T-cell (primary cell): ENCODE data around the gene EXOC3. TPM values are rescaled to one million over a fixed set of nuclear protein-coding genes. Genes with fewer than 3 reads are reported as not detected.
"Not testable (repeated sequence)": the region's sequence is repeated elsewhere in the genome, so short reads cannot be mapped to it uniquely, and the experiment has no call there.

Experiments
- ATAC-seq, 4 experiments: fragments of 200-7000 bp in 3 of 4; fragments of 150-1000 bp in 1 of 4; cut with Tn5 transposase; replicated peaks in 1 of 4; 1 replicate in 3 of 4; 2 replicates in 1 of 4; pipeline ENCODE4 v1.10.0; 2021; ENCODE audit warnings: moderate library complexity in 3 of 4, mild to moderate bottlenecking in 2 of 4, moderate number of reproducible peaks in 1 of 4
- CTCF ChIA-PET, 2 donors: fragments of 300-600 bp; sonication (Branson Sonifier 250); formaldehyde crosslinking; loops; one replicate each; lab custom pipeline; 2022; ENCODE audit warnings: antibody characterized with exemption in 2 of 2; lab: Charles Lee
- POLR2A ChIA-PET, 2 donors: fragments of 300-600 bp; sonication (Branson Sonifier 250); formaldehyde crosslinking; loops; one replicate each; lab custom pipeline; 2022; ENCODE audit warnings: antibody characterized with exemption in 2 of 2; lab: Charles Lee
- DNase-seq, 35 experiments: peaks; one replicate each; pipeline versions ENCODE4 v3.0.0 to v3.0.0-alpha.2; 2013 to 2023
- H3K27ac ChIP-seq: one replicate; pipeline ENCODE4 v1.5.1; 2013; ENCODE audit warnings: low read length
- H3K27me3 ChIP-seq, 2 experiments: replicated peaks in 1 of 2; 1 replicate in 1 of 2; 2 replicates in 1 of 2; pipeline versions ENCODE4 v1.6.1 to v1.7.0; 2013; ENCODE audit warnings: low read length in 1 of 2, mixed read lengths in 1 of 2; ENCODE audit not compliant: control insufficient read depth in 2 of 2, insufficient read depth in 2 of 2; ENCODE audit errors: extremely low read depth in 1 of 2
- H3K36me3 ChIP-seq, 2 donors: 1 replicate in 1 of 2; 2 replicates in 1 of 2; pipeline versions ENCODE4 v1.6.1 to v1.7.0; 2013; ENCODE audit warnings: low read length in 1 of 2; ENCODE audit not compliant: control insufficient read depth in 2 of 2, insufficient read depth in 1 of 2; ENCODE audit errors: extremely low read depth in 1 of 2
- H3K4me1 ChIP-seq, 2 experiments: 1 replicate in 1 of 2; 2 replicates in 1 of 2; pipeline versions ENCODE4 v1.6.1 to v1.7.0; 2013; ENCODE audit warnings: low read length in 2 of 2, mixed read lengths in 1 of 2; ENCODE audit not compliant: insufficient read depth in 2 of 2, control insufficient read depth in 1 of 2; ENCODE audit errors: extremely low read depth in 1 of 2
- H3K4me3 ChIP-seq, 2 donors: 1 replicate in 1 of 2; 2 replicates in 1 of 2; pipeline versions ENCODE4 v1.5.1 to v1.7.0; 2013; ENCODE audit warnings: mild to moderate bottlenecking in 2 of 2, low read length in 1 of 2, moderate library complexity in 1 of 2; ENCODE audit not compliant: control insufficient read depth in 1 of 2; ENCODE audit errors: extremely low read depth in 1 of 2
- H3K9me3 ChIP-seq: 2 replicates; pipeline ENCODE4 v1.7.0; 2013
- H3K27ac Mint-ChIP-seq, 2 donors: one replicate each; pipeline ENCODE4 v1.8.0; 2020 to 2021; ENCODE audit warnings: mild to moderate bottlenecking in 2 of 2, mixed read lengths in 2 of 2
- H3K27me3 Mint-ChIP-seq, 2 donors: one replicate each; pipeline ENCODE4 v1.8.0; 2021 to 2022; ENCODE audit warnings: mixed read lengths in 2 of 2
- H3K36me3 Mint-ChIP-seq: one replicate; pipeline ENCODE4 v1.8.0; 2021; ENCODE audit warnings: mixed read lengths
- H3K4me1 Mint-ChIP-seq, 3 donors: one replicate each; pipeline ENCODE4 v1.8.0; 2020 to 2022; ENCODE audit warnings: mixed read lengths in 3 of 3, mild to moderate bottlenecking in 1 of 3
- H3K4me3 Mint-ChIP-seq, 3 donors: one replicate each; pipeline ENCODE4 v1.8.0; 2020 to 2022; ENCODE audit warnings: mild to moderate bottlenecking in 3 of 3, mixed read lengths in 3 of 3, moderate library complexity in 3 of 3
- H3K9me3 Mint-ChIP-seq, 3 donors: one replicate each; pipeline ENCODE4 v1.8.0; 2020 to 2022; ENCODE audit warnings: mixed read lengths in 3 of 3
- WGBS: methylation state at CpG from one replicate; pipeline ENCODE4 v1.1.5; 2013; ENCODE audit warnings: missing lambda C conversion rate; ENCODE audit not compliant: insufficient coverage; 5-methylcytosine and 5-hydroxymethylcytosine counted together
- total RNA-seq, 35 experiments: library from RNA in 6 of 35; stranded (reverse) in 6 of 35; fragments of 120-200 nt in 1 of 35; gene quantifications; one replicate each; pipeline versions ENCODE4 v1.2.1 to v1.2.4 and lab custom pipeline; 2013 to 2026

EXOC3 gene
- total RNA-seq, 5 donors from 2014 or later (not counting 1 experiment from before 2014, with no cell fraction given) = 81.6 to 99.8 (median 84.2) TPM

GRCh38 chr5:501831-502184 is 58.8 kb downstream of the EXOC3 start:
- Histone ChIP-seq H3K4me1 (peaks cover 0 to 13% of the 10 kb centered on the region in 2 experiments), H3K27ac (no peak overlapping the region), H3K9me3 (no peaks in the 10 kb centered on the region), H3K27me3 (peaks cover 0 to 66% of the 10 kb centered on the region in 2 experiments), H3K4me3 (no peak overlapping the region), H3K36me3 (no peaks in the 10 kb centered on the region)
- 16% methylated on average over 20 of the region's 23 CpGs for WGBS
- peaks cover 0 to 5% (median 0%) of the 10 kb centered on the region in 3 donors for H3K4me1 Mint-ChIP-seq
- H3K27ac Mint-ChIP-seq = no peak overlapping the region
- CTCF ChIA-PET = no interaction called here
- H3K36me3 Mint-ChIP-seq = no peaks in the 10 kb centered on the region
- H3K4me3 Mint-ChIP-seq = peak overlapping the region in 1 of 3 donors; percentile 34
- POLR2A ChIA-PET = interaction anchor here in 1 of 2 donors (0.5 kb wide), 1 partner anchor 9 kb away, joined by 3 read pairs; no protein-coding TSS in a partner anchor
- DNase-seq (no peak), ATAC-seq (peak in 1 of 4 experiments; percentile 27)
- H3K27me3 Mint-ChIP-seq = peaks cover 15 to 29% of the 10 kb centered on the region in 2 donors
- no peaks in the 10 kb centered on the region for H3K9me3 Mint-ChIP-seq

GRCh38 chr5:502325-503079 is 59.5 kb downstream of the EXOC3 start:
- Histone ChIP-seq H3K27me3 (peaks cover 0 to 66% of the 10 kb centered on the region in 2 experiments), H3K9me3 (no peaks in the 10 kb centered on the region), H3K27ac (no peak overlapping the region), H3K4me3 (no peak overlapping the region), H3K4me1 (peaks cover 0 to 13% of the 10 kb centered on the region in 2 experiments), H3K36me3 (no peaks in the 10 kb centered on the region)
- DNase-seq = no peak
- peak in 2 of 4 experiments; percentile 33 to 40 for ATAC-seq
- Mint-ChIP-seq H3K9me3 (no peaks in the 10 kb centered on the region), H3K4me3 (peak overlapping the region in 1 of 3 donors; percentile 34), H3K27me3 (peaks cover 12 to 29% of the 10 kb centered on the region in 2 donors), H3K4me1 (peaks cover 0 to 5% (median 0%) of the 10 kb centered on the region in 3 donors), H3K36me3 (no peaks in the 10 kb centered on the region), H3K27ac (no peak overlapping the region)
- POLR2A ChIA-PET = interaction anchor here in 1 of 2 donors (0.5 kb wide), 1 partner anchor 9 kb away, joined by 3 read pairs; no protein-coding TSS in a partner anchor
- CTCF ChIA-PET = no interaction called here
- 67% methylated on average over 27 of the region's 36 CpGs for WGBS

- H3K9me3 Mint-ChIP-seq = no peaks in the 10 kb centered on the region
- H3K27me3 ChIP-seq = peaks cover 0 to 52% of the 10 kb centered on the region in 2 experiments
- H3K4me1 Mint-ChIP-seq = peaks cover 0 to 5% (median 0%) of the 10 kb centered on the region in 3 donors
- H3K4me3 Mint-ChIP-seq = no peak overlapping the region
- H3K36me3 Mint-ChIP-seq = no peaks in the 10 kb centered on the region
- ChIA-PET CTCF (no interaction called here), POLR2A (no interaction called here)
- H3K36me3 ChIP-seq = no peaks in the 10 kb centered on the region
- 88% methylated on average over 25 of the region's 33 CpGs for WGBS
- DNase-seq = no peak
- no peak for ATAC-seq
- H3K4me3 ChIP-seq = no peak overlapping the region
- H3K4me1 ChIP-seq = peaks cover 0 to 13% of the 10 kb centered on the region in 2 experiments
- H3K9me3 ChIP-seq = no peaks in the 10 kb centered on the region
- H3K27me3 Mint-ChIP-seq = peaks cover 7 to 21% of the 10 kb centered on the region in 2 donors
- no peak overlapping the region for H3K27ac ChIP-seq
- H3K27ac Mint-ChIP-seq = no peak overlapping the region
Observed at GRCh38 chr5:504326-505154, 61.6 kb downstream of the EXOC3 start.

- Mint-ChIP-seq H3K27me3 (peaks cover 7 to 13% of the 10 kb centered on the region in 2 donors), H3K9me3 (no peaks in the 10 kb centered on the region), H3K4me1 (peaks cover 0 to 5% (median 0%) of the 10 kb centered on the region in 3 donors), H3K36me3 (no peaks in the 10 kb centered on the region), H3K4me3 (no peak overlapping the region), H3K27ac (no peak overlapping the region)
- peaks cover 0 to 44% of the 10 kb centered on the region in 2 experiments for H3K27me3 ChIP-seq
- no peak overlapping the region for H3K27ac ChIP-seq
- H3K9me3 ChIP-seq = no peaks in the 10 kb centered on the region
- ChIA-PET POLR2A (no interaction called here), CTCF (no interaction called here)
- DNase-seq (no peak), ATAC-seq (no peak)
- peaks cover 0 to 11% of the 10 kb centered on the region in 2 experiments for H3K4me1 ChIP-seq
- H3K4me3 ChIP-seq = no peak overlapping the region
- WGBS = 78% methylated on average over 30 of the region's 30 CpGs
- H3K36me3 ChIP-seq = no peaks in the 10 kb centered on the region
Observed at GRCh38 chr5:505951-506525, 63.1 kb downstream of the EXOC3 start.

GRCh38 chr5:507986-508575 is 65.1 kb downstream of the EXOC3 start:
- H3K27me3 Mint-ChIP-seq, DNase-seq, H3K4me3 ChIP-seq, H3K36me3 Mint-ChIP-seq, H3K4me3 Mint-ChIP-seq, H3K9me3 ChIP-seq, H3K36me3 ChIP-seq, H3K27ac Mint-ChIP-seq, ATAC-seq, H3K9me3 Mint-ChIP-seq, H3K4me1 Mint-ChIP-seq, H3K27ac ChIP-seq, POLR2A ChIA-PET, H3K4me1 ChIP-seq, CTCF ChIA-PET: not testable (repeated sequence)
- WGBS = 99% methylated on average over 36 of the region's 42 CpGs
- peaks cover 0 to 27% of the 10 kb centered on the region in 2 experiments for H3K27me3 ChIP-seq
